NCI-H146 treated with DMSO at 0.1 percent for 48 hours (cell line): ENCODE data around the gene IGLON5.

Experiments
- DNase-seq: peaks from one replicate; lab custom pipeline; 2025; ENCODE audit not compliant: unreplicated experiment; lab: John Stamatoyannopoulos, UW

IGLON5 gene

GRCh38 chr19:51311351-51312257 is at the start of gene IGLON5:
Gene IGLON5 (plus strand): TSS chr19:51311644. CDS start chr19:51311848, 204 bp downstream.
- DNase-seq = no peak

GRCh38 chr19:51263808-51264207 is 47.6 kb upstream of the IGLON5 start:
- no peak for DNase-seq

- DNase-seq = no peak
Observed at GRCh38 chr19:51271067-51271466, 40.4 kb upstream of the IGLON5 start.

- DNase-seq = no peak
Observed at GRCh38 chr19:51272183-51272810, 39.1 kb upstream of the IGLON5 start.

GRCh38 chr19:51274049-51274770 is 37.2 kb upstream of the IGLON5 start:
- DNase-seq = no peak

GRCh38 chr19:51277112-51277511 is 34.3 kb upstream of the IGLON5 start:
- no peak for DNase-seq

GRCh38 chr19:51282335-51282734 is 29.1 kb upstream of the IGLON5 start:
- no peak for DNase-seq

GRCh38 chr19:51285682-51286081 is 25.8 kb upstream of the IGLON5 start:
- DNase-seq = no peak

GRCh38 chr19:51289635-51290034 is 21.8 kb upstream of the IGLON5 start:
- no peak for DNase-seq

- DNase-seq = no peak
Observed at GRCh38 chr19:51292971-51293370, 18.5 kb upstream of the IGLON5 start.

- DNase-seq = no peak
Observed at GRCh38 chr19:51293571-51294210, 17.8 kb upstream of the IGLON5 start.

GRCh38 chr19:51294211-51294976 is 17.1 kb upstream of the IGLON5 start:
- no peak for DNase-seq

GRCh38 chr19:51294977-51295375 is 16.5 kb upstream of the IGLON5 start:
- no peak for DNase-seq

- DNase-seq = no peak
Observed at GRCh38 chr19:51295382-51296126, 15.9 kb upstream of the IGLON5 start.

- no peak for DNase-seq
Observed at GRCh38 chr19:51296336-51297093, 14.9 kb upstream of the IGLON5 start.

- no peak for DNase-seq
Observed at GRCh38 chr19:51297406-51297805, 14.0 kb upstream of the IGLON5 start.

GRCh38 chr19:51301266-51301665 is 10.2 kb upstream of the IGLON5 start:
- no peak for DNase-seq

- no peak for DNase-seq
Observed at GRCh38 chr19:51305479-51305878, 6.0 kb upstream of the IGLON5 start.

- no peak for DNase-seq
Observed at GRCh38 chr19:51316688-51317087, 5.2 kb downstream of the IGLON5 start.
